Stimulated activated CD8-positive, alpha-beta memory T cell treated with anti-CD3 and anti-CD28 coated beads, Interleukin-2, amount 100 ng/mL, for 1 hour (primary cell): ENCODE data around the gene CWF19L1.
"Not testable (repeated sequence)": the region's sequence is repeated elsewhere in the genome, so short reads cannot be mapped to it uniquely, and the experiment has no call there.

Source experiments
- DNase-seq, 2 donors: peaks; one replicate each; pipeline ENCODE4 v3.0.0-alpha.2; 2020; ENCODE audit warnings: low read depth in 2 of 2

The CWF19L1 gene

DNA sequence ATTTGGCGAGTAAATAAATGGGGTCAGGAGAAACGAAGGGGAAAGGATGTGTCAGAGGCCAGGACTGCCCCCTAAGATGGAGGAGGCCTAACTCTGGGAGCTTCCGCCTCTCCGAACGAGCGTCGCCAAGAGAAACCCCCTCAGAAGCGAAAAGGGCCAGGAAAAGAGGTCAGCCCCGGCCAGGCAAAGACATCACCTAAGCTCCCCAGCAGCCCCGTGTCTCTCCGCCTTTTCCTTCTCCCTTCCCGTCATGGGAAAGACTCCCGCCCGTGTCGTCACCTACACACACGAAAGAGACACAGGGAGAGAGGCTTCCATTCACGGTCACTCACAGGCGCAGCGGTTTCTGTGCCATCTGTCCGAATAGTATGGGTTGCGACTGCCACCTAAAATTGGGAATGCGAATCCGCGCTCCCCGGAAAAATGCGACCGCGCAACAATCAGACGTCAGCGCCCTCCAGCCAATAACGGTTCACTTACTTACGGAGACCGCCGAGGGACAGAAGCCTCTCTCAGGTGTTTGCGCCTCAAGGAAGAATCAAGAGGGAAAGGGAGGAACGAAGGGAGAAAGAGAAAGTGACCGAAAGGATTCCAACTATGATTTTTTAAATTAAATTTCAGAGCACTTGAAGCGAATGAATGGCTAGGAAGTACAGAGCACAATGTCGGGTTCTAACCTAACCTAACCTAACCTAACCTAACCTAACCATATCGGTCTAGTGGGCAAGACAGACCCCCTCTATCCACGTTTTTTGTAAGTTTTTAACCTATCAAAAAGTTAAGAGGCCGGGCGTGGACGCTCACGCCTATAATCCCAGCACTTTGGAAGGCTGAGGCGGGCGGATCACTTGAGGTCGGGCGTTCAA, at the start of gene CWF19L1:
Gene CWF19L1, minus strand, starts transcription at position 400 of the 866 bp plus-strand sequence. Its CDS starts 45 bp downstream, at position 355.
- DNase-seq: peak; percentile 53 to 54

DNA sequence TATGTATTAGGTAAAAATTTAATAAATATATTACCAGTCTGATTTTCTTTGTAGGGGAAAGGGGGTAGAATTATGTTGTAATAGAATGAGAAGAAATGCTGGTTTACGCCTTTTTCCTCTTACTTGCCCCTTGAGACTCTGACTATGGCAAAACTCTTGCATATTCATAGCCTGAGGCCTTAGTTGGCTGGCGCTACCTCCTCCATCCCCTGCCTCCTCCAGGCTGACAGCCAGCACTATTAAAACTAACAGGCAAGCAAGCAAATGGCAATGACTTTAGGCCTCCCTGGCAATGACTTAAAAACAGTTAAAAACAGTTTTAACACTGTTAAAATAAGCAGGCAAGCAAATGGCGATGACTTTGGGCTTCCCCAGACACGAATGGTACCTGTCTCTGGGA, 48.2 kb upstream of the CWF19L1 start:
- DNase-seq: no peak

GRCh38 chr10:100311298-100311697, 43.9 kb upstream of the CWF19L1 start:
- DNase-seq: no peak

GRCh38 chr10:100307684-100308083, 40.2 kb upstream of the CWF19L1 start:
- no peak for DNase-seq

DNA sequence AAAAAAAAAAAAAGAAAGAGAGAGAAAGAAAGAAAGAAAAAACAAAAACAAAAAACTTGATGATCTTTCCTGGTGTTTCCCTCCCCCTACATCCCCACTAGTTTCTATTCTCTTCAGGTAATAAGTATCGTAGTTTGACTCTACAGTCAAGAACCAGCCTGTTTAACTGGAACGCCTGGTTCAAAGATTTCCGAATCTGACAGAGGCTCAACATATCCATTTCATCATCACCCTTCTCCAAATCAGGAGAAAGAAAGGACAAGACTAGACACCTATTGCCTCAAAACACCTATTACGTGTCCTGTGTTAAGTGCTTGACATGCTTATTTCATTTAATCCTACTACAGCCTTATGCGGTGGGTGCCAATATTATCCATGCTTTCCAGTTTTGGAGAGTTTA, 39.4 kb upstream of the CWF19L1 start:
- no peak for DNase-seq

DNA sequence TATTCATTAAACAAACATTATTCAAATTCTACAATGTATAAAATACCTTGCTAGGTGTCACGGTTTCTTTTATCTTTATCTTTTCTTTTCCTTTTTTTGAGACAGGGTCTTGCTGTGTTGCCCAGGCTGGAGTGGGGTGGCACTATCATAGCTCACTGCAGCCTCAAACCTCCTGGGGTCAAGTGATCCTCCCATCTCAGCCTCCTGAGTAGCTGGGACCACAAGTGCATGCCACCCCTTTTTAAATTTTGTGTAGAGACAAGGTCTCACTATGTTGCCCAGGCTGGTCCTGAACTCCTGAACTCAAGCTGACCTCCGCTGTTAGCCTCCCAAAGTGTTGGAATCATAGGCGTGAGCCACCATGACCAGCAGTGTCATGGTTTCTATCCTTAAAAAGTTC, 37.0 kb upstream of the CWF19L1 start:
- no peak for DNase-seq

DNA sequence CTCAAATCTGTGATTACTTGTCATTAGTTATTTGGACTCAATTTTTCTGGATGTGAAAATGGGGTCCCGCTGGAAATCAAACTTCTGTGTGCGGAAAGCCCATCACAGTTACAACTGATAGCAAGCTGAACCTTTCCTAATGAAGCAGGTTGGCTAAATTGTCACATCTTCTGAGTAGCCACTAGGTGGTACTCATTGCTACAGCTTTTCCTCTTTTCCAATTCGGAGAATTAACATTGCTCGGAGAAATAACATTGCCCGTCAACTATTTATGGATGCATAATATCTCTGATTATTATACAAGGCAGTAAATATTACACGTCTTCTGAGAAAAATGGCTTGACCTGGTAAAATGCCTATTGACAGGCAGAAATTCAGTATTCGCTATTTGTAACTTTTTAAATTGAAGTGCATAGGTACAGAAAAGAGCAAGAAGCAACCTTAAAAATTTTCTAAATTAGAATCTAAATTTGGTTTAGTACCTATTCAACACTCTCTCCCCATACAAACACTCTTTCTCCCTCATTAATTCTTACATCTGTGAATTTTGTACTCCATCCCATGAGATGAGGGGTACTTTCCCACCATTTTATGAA, 36.4 kb upstream of the CWF19L1 start:
- no peak for DNase-seq

GRCh38 chr10:100301123-100301522, 33.7 kb upstream of the CWF19L1 start:
- DNase-seq: not testable (repeated sequence)

- DNase-seq: no peak
Measured at GRCh38 chr10:100297242-100297641, 29.8 kb upstream of the CWF19L1 start.

GRCh38 chr10:100293066-100293465, 25.6 kb upstream of the CWF19L1 start:
- DNase-seq: no peak

- DNase-seq: not testable (repeated sequence)
Measured at GRCh38 chr10:100292300-100292699, 24.9 kb upstream of the CWF19L1 start.

DNA sequence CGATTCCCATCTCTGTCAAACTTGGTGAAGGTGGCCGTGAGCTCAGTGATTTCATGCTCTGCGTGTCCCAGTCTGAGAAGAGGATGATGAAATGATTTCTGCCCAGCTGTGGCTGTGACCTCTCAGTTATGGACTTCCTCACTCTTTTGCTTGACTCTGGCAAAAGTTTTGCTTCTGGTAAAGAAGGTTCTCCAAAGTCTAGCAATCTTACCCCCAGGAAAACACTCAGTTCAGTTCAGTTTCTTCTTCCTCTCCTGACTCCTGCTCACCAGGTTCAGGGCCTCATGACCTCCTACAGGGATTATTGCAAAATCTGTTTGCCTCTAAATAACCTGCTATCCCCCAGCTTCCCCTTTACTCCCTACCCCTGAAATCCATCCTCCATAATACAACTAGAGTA, 23.9 kb upstream of the CWF19L1 start:
- no peak for DNase-seq

- no peak for DNase-seq
Measured at GRCh38 chr10:100289641-100290040, 22.2 kb upstream of the CWF19L1 start.

GRCh38 chr10:100288196-100288595, 20.8 kb upstream of the CWF19L1 start:
- no peak for DNase-seq

GRCh38 chr10:100287756-100288155, 20.3 kb upstream of the CWF19L1 start:
- no peak for DNase-seq

DNA sequence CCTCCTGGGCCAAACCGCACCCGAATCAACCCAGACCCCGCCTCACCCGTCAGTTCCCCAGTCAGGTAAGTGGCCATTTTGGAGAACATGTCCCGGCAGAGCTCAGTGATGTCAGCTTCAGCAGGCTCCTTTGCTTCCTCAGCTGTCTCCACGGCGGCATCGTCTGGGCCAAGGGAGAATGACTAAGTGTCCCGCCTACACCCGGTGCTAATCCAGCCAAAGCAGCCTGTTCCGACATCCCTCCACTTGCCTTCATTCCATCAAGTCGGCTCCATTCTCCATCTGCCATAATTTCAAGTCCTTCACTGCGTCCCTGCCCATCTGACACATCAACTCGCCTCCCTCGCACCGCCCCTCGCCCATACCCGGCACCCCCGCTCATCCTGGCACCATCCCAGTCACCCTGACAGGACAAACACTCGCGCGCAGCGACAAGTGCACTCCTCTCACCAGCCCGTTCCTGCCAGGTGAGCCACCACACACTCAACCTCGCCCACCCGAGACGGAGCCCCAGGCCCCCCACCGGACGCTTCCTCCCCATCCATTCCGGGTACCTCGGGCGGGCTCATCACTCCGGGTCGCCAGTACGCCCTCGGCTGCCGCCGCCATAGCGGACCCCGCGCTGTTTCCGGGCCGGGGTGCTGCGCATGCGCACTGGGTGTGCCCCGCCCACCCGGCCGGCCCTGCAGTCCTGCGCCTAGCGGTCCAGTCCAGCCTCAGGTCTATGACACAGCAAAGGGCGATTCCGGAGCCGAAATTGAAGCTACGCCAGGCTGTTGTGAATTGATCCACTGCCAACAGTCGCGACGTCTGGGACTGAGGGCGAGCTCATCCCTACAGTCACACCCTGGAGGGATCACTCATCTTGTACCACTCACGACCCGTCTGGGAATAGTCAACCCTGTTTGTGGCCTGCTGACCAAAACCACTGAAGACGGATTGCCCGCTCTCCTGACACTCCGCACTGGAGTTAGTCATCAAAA, 18.9 kb upstream of the CWF19L1 start, which contains the start of gene BLOC1S2:
Gene BLOC1S2, minus strand, starts transcription at position 630 of the 983 bp plus-strand sequence. Its CDS starts 21 bp downstream, at position 609.
- peak; percentile 74 for DNase-seq

GRCh38 chr10:100285326-100285725, 17.9 kb upstream of the CWF19L1 start:
- not testable (repeated sequence) for DNase-seq

GRCh38 chr10:100282907-100283306, 15.5 kb upstream of the CWF19L1 start:
- no peak for DNase-seq

DNA sequence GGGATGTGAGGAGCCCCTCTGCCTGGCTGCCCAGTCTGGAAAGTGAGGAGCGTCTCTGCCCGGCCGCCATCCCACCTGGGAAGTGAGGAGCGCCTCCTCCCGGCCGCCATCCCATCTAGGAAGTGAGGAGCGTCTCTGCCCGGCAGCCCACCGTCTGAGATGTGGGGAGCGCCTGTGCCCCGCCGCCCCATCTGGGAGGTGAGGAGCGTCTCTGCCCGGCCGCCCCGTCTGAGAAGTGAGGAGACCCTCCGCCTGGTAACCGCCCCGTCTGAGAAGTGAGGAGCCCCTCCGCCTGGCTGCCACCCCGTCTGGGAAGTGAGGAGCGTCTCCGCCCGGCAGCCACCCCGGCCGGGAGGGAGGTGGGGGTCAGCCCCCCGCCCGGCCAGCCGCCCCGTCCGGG, 9.5 kb upstream of the CWF19L1 start:
- DNase-seq: not testable (repeated sequence)

- DNase-seq: no peak
Measured at GRCh38 chr10:100265821-100266485, 1.5 kb downstream of the CWF19L1 start.

- DNase-seq: no peak
Measured at GRCh38 chr10:100254191-100254590, 13.2 kb downstream of the CWF19L1 start.
